Cardiac muscle cell (in vitro differentiated cells and primary cell): ENCODE measurements around the gene HSD17B1. TPM values are rescaled to one million over a fixed set of nuclear protein-coding genes. Genes with fewer than 3 reads are reported as not detected.

ENCODE experiments used
- DNase-seq, 2 donors: peaks; one replicate each; pipeline versions ENCODE4 v3.0.0 to v3.0.0-alpha.2; 2010 to 2017; ENCODE audit warnings: low read depth in 1 of 2, low spot score in 1 of 2
- H3K27ac ChIP-seq: fragments of 200-600 bp; sonication (generic); 2 replicates; pipeline ENCODE4 v1.5.1; 2016
- H3K27me3 ChIP-seq: fragments of 200-600 bp; sonication (generic); 2 replicates; pipeline ENCODE4 v1.6.0; 2016; ENCODE audit warnings: control low read depth
- H3K36me3 ChIP-seq: fragments of 200-600 bp; sonication (generic); 2 replicates; pipeline ENCODE4 v1.5.1; 2016; ENCODE audit warnings: control low read depth
- H3K4me1 ChIP-seq: fragments of 200-600 bp; sonication (generic); 2 replicates; pipeline ENCODE4 v1.8.1; 2017; ENCODE audit warnings: low read depth, mild to moderate bottlenecking, mixed run types
- H3K4me3 ChIP-seq: fragments of 200-600 bp; sonication (generic); 2 replicates; pipeline ENCODE4 v1.5.1; 2016; ENCODE audit warnings: mild to moderate bottlenecking
- H3K9me3 ChIP-seq: fragments of 200-600 bp; sonication (generic); 2 replicates; pipeline ENCODE4 v1.5.1; 2017; ENCODE audit warnings: low read depth, mild to moderate bottlenecking, control low read depth
- CTCF ChIP-seq: IDR thresholded peaks from 2 replicates; pipeline ENCODE4 v1.5.1; 2012; ENCODE audit warnings: low read depth, mild to moderate bottlenecking, low read length
- polyA plus RNA-seq: library from polyadenylated mRNA; unstranded; fragments of >200 nt; fragmentation: Nextera tagmentation; extraction: Ambion mirVana; gene quantifications from 2 replicates; pipeline ENCODE4 v1.2.1, GENCODE V29; 2016
- total RNA-seq: library from RNA; depleted of rRNA; stranded (reverse); fragments of >200 nt; gene quantifications from 2 replicates; pipeline ENCODE4 v1.2.3, GENCODE V29; 2016

The HSD17B1 gene
- total and polyA plus RNA-seq, 2 experiments from 2014 or later = 3.0 to 6.0 TPM

GRCh38 chr17:42596386-42596785 lies 43.7 kb downstream of the HSD17B1 start:
- no peak overlapping the region for H3K4me3 ChIP-seq
- H3K27me3 ChIP-seq = no peaks in the 10 kb centered on the region
- H3K9me3 ChIP-seq = no peaks in the 10 kb centered on the region
- no peaks in the 10 kb centered on the region for H3K4me1 ChIP-seq
- DNase-seq = no peak
- no peak overlapping the region for H3K27ac ChIP-seq
- no peaks in the 10 kb centered on the region for H3K36me3 ChIP-seq
- no peak for TF ChIP-seq CTCF

DNA sequence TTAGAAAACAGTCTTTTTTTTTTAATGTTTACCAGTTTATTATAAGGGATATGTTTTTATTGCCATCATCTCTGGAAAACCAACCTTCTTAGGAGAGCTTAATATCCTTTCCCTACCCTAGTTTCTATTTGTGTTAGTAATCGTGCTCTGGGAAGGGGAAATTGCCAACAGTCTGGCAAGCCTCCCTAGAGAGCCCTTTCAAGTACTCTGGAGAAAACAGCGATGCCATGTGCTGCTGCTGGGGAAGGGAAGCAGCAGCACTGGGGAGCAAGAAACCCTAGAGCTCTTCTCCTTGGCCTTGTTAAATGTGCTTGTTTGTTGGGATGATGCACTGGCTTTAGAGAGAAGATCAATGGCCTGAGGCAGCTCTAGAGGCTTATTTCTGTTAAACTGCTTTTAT lies 46.2 kb downstream of the HSD17B1 start:
- no peaks in the 10 kb centered on the region for H3K9me3 ChIP-seq
- no peak overlapping the region for H3K27ac ChIP-seq
- no peak for TF ChIP-seq CTCF
- no peak overlapping the region for H3K4me3 ChIP-seq
- no peaks in the 10 kb centered on the region for H3K36me3 ChIP-seq
- no peak for DNase-seq
- no peaks in the 10 kb centered on the region for H3K27me3 ChIP-seq
- H3K4me1 ChIP-seq = no peaks in the 10 kb centered on the region

DNA sequence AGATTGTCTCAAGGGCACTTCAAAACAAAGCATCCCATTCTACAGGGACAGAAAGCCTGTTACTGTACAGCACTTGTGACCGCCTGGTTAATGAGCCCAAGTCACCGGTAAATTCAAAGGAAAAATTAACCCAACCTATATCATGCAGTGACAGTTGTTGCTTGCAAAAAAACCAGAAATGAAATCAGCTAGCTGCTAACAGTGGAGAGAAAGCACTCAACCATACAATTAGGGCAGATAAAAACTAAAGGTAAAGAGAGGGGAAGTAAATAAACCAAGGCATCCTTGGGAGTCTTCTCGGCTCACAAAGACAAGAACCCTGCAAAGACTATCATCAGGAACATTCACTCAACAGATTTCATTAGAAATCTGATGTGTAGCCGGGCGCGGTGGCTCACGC lies 50.6 kb downstream of the HSD17B1 start:
- no peak overlapping the region for H3K27ac ChIP-seq
- H3K9me3 ChIP-seq = no peaks in the 10 kb centered on the region
- no peak overlapping the region for H3K4me3 ChIP-seq
- H3K4me1 ChIP-seq = peaks cover 9% of the 10 kb centered on the region
- no peaks in the 10 kb centered on the region for H3K36me3 ChIP-seq
- no peaks in the 10 kb centered on the region for H3K27me3 ChIP-seq
- no peak for DNase-seq
- TF ChIP-seq CTCF = no peak

Other genes with a start within 250 kb of the HSD17B1 start
- gene STAT3, start 164.5 kb upstream of the HSD17B1 start, total RNA-seq = 82.1 and 87.8 TPM in 2 replicates
- 82.7 and 102 TPM in 2 replicates for gene STAT3, start 164.5 kb upstream of the HSD17B1 start, polyA plus RNA-seq
- 47.7 and 72.3 TPM in 2 replicates for gene CAVIN1, start 129.7 kb upstream of the HSD17B1 start, total RNA-seq
- 40.0 and 61.3 TPM in 2 replicates for gene CAVIN1, start 129.7 kb upstream of the HSD17B1 start, polyA plus RNA-seq
- 38.2 and 50.8 TPM in 2 replicates for gene ATP6V0A1, start 94.0 kb upstream of the HSD17B1 start, total RNA-seq
- gene ATP6V0A1, start 94.0 kb upstream of the HSD17B1 start, polyA plus RNA-seq = 43.0 and 44.6 TPM in 2 replicates
- gene NAGLU, start 16.7 kb upstream of the HSD17B1 start, total RNA-seq = 49.0 and 56.9 TPM in 2 replicates
- gene NAGLU, start 16.7 kb upstream of the HSD17B1 start, polyA plus RNA-seq = 37.1 and 56.9 TPM in 2 replicates
- gene COASY, start 9.2 kb downstream of the HSD17B1 start, total RNA-seq = 32.5 and 43.5 TPM in 2 replicates
- gene COASY, start 9.2 kb downstream of the HSD17B1 start, polyA plus RNA-seq = 74.7 and 97.4 TPM in 2 replicates
- gene MLX, start 14.2 kb downstream of the HSD17B1 start, total RNA-seq = 22.4 and 28.1 TPM in 2 replicates
- gene MLX, start 14.2 kb downstream of the HSD17B1 start, polyA plus RNA-seq = 37.1 and 47.3 TPM in 2 replicates
- gene PSMC3IP, start 24.8 kb downstream of the HSD17B1 start, total RNA-seq = 6.2 and 6.6 TPM in 2 replicates
- 9.1 and 14.0 TPM in 2 replicates for gene PSMC3IP, start 24.8 kb downstream of the HSD17B1 start, polyA plus RNA-seq
- 47.7 and 56.4 TPM in 2 replicates for gene RETREG3, start 56.5 kb downstream of the HSD17B1 start, total RNA-seq
- gene RETREG3, start 56.5 kb downstream of the HSD17B1 start, polyA plus RNA-seq = 46.9 and 48.0 TPM in 2 replicates
- 97.2 and 159 TPM in 2 replicates for gene TUBG1, start 56.8 kb downstream of the HSD17B1 start, total RNA-seq
- gene TUBG1, start 56.8 kb downstream of the HSD17B1 start, polyA plus RNA-seq = 162 and 177 TPM in 2 replicates
- 47.1 and 62.7 TPM in 2 replicates for gene TUBG2, start 106.4 kb downstream of the HSD17B1 start, total RNA-seq
- gene TUBG2, start 106.4 kb downstream of the HSD17B1 start, polyA plus RNA-seq = 67.4 and 83.1 TPM in 2 replicates
- 50.3 and 79.1 TPM in 2 replicates for gene PLEKHH3, start 124.1 kb downstream of the HSD17B1 start, total RNA-seq
- gene PLEKHH3, start 124.1 kb downstream of the HSD17B1 start, polyA plus RNA-seq = 54.7 and 95.6 TPM in 2 replicates
- 5.8 and 13.5 TPM in 2 replicates for gene CCR10, start 128.9 kb downstream of the HSD17B1 start, total RNA-seq
- gene CCR10, start 128.9 kb downstream of the HSD17B1 start, polyA plus RNA-seq = 16.3 and 21.1 TPM in 2 replicates
- 15.4 and 17.9 TPM in 2 replicates for gene CNTNAP1, start 129.6 kb downstream of the HSD17B1 start, total RNA-seq
- 3.5 and 3.9 TPM in 2 replicates for gene CNTNAP1, start 129.6 kb downstream of the HSD17B1 start, polyA plus RNA-seq
- gene EZH1, start 192.1 kb downstream of the HSD17B1 start, total RNA-seq = 19.2 and 33.8 TPM in 2 replicates
- gene EZH1, start 192.1 kb downstream of the HSD17B1 start, polyA plus RNA-seq = 22.7 and 34.9 TPM in 2 replicates
- 16.2 and 16.5 TPM in 2 replicates for gene RAMP2, start 208.3 kb downstream of the HSD17B1 start, total RNA-seq
- 20.6 and 28.0 TPM in 2 replicates for gene RAMP2, start 208.3 kb downstream of the HSD17B1 start, polyA plus RNA-seq
- gene VPS25, start 220.5 kb downstream of the HSD17B1 start, total RNA-seq = 101 and 129 TPM in 2 replicates
- gene VPS25, start 220.5 kb downstream of the HSD17B1 start, polyA plus RNA-seq = 133 and 136 TPM in 2 replicates
- 0.04 and 1.6 TPM in 2 replicates for gene WNK4, start 227.7 kb downstream of the HSD17B1 start, total RNA-seq
- 0.67 and 0.71 TPM in 2 replicates for gene WNK4, start 227.7 kb downstream of the HSD17B1 start, polyA plus RNA-seq
- gene COA3, start 245.8 kb downstream of the HSD17B1 start, total RNA-seq = 84.1 and 113 TPM in 2 replicates
- 228 and 275 TPM in 2 replicates for gene COA3, start 245.8 kb downstream of the HSD17B1 start, polyA plus RNA-seq
- gene CNTD1, start 245.9 kb downstream of the HSD17B1 start, total RNA-seq = 0.27 TPM in 1 of 2 replicates, not detected in the other
- 2.5 and 3.9 TPM in 2 replicates for gene CNTD1, start 245.9 kb downstream of the HSD17B1 start, polyA plus RNA-seq